ACC112 (cell line): ENCODE measurements around the gene SDHC.
"Not testable (repeated sequence)": the region's sequence is repeated elsewhere in the genome, so short reads cannot be mapped to it uniquely, and the experiment has no call there.

ENCODE experiments used
- H2AFZ ChIP-seq: fragments of 200-600 bp; sonication (generic); one replicate; pipeline ENCODE4 v1.6.0; 2017; ENCODE audit warnings: antibody characterized with exemption, low read length; ENCODE audit not compliant: unreplicated experiment
- H3K27ac ChIP-seq: fragments of 200-600 bp; sonication (generic); 2 replicates; pipeline ENCODE4 v1.5.1; 2014; ENCODE audit warnings: low read depth, mild to moderate bottlenecking, antibody characterized with exemption, low read length, moderate library complexity
- H3K27me3 ChIP-seq: fragments of 200-600 bp; sonication (generic); 2 replicates; pipeline ENCODE4 v1.6.1; 2014; ENCODE audit warnings: mild to moderate bottlenecking, antibody characterized with exemption, low read length, moderate library complexity, mixed read lengths; ENCODE audit not compliant: insufficient read depth
- H3K36me3 ChIP-seq: fragments of 200-600 bp; sonication (generic); 2 replicates; pipeline ENCODE4 v1.6.1; 2016; ENCODE audit warnings: mild to moderate bottlenecking, antibody characterized with exemption, low read length, moderate library complexity, mixed read lengths; ENCODE audit not compliant: insufficient read depth
- H3K4me1 ChIP-seq: fragments of 200-600 bp; sonication (generic); one replicate; pipeline ENCODE4 v1.6.1; 2016; ENCODE audit warnings: low read length, mixed read lengths; ENCODE audit not compliant: insufficient read depth, unreplicated experiment, control insufficient read depth
- H3K4me3 ChIP-seq: fragments of 200-600 bp; sonication (generic); 2 replicates; pipeline ENCODE4 v1.5.1; 2014; ENCODE audit warnings: mild to moderate bottlenecking, low read depth, low read length
- H3K79me2 ChIP-seq: fragments of 200-600 bp; sonication (generic); one replicate; pipeline ENCODE4 v1.6.0; 2016; ENCODE audit warnings: low read length; ENCODE audit not compliant: control insufficient read depth, unreplicated experiment, insufficient read depth

SDHC gene

DNA sequence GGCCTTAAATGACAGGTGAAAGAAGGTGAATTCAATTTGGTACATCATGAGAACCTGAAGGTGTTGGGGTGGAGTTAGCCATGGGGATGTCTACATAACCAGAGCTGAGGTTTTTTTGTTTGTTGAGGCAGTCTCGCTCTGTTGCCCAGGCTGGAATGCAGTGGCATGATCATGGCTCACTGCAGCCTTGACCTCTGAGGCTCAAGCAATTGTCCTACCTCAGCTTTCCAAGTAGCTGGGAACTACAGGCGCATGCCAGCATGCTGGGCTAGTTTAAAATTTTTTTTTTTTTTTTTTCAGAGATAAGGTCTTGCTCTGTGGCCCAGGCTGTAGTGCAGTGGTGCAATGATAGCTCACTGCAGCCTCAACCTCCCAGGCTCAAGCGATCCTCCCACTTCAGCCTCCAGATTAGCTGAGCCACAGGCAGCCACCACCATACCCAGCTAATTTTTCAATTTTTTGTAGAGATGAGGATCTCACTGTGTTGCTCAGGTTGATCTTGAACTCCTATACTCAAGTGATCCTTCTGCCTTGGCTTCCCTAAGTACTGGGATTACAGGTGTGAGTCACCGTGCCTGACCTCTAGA, 2.5 kb upstream of the SDHC start:
- H3K36me3 ChIP-seq: no peaks in the 10 kb centered on the region
- H3K4me1 ChIP-seq: peaks cover 31% of the 10 kb centered on the region
- no peak overlapping the region for H3K4me3 ChIP-seq
- H3K27me3 ChIP-seq: no peaks in the 10 kb centered on the region
- peaks cover 17% of the 10 kb centered on the region for H3K79me2 ChIP-seq
- no peak overlapping the region for H3K27ac ChIP-seq
- H2AFZ ChIP-seq: no peak overlapping the region

- peak overlapping the region; percentile 83 for H3K4me3 ChIP-seq
- H3K27me3 ChIP-seq: no peaks in the 10 kb centered on the region
- peak overlapping the region; percentile 83 for H2AFZ ChIP-seq
- no peaks in the 10 kb centered on the region for H3K36me3 ChIP-seq
- H3K27ac ChIP-seq: peak overlapping the region; percentile 78; the same call in 1 of the 2 replicates
- H3K4me1 ChIP-seq: peaks cover 11% of the 10 kb centered on the region
- peaks cover 20% of the 10 kb centered on the region for H3K79me2 ChIP-seq
Observed at GRCh38 chr1:161313554-161314200, 504 bp upstream of the SDHC start.

DNA sequence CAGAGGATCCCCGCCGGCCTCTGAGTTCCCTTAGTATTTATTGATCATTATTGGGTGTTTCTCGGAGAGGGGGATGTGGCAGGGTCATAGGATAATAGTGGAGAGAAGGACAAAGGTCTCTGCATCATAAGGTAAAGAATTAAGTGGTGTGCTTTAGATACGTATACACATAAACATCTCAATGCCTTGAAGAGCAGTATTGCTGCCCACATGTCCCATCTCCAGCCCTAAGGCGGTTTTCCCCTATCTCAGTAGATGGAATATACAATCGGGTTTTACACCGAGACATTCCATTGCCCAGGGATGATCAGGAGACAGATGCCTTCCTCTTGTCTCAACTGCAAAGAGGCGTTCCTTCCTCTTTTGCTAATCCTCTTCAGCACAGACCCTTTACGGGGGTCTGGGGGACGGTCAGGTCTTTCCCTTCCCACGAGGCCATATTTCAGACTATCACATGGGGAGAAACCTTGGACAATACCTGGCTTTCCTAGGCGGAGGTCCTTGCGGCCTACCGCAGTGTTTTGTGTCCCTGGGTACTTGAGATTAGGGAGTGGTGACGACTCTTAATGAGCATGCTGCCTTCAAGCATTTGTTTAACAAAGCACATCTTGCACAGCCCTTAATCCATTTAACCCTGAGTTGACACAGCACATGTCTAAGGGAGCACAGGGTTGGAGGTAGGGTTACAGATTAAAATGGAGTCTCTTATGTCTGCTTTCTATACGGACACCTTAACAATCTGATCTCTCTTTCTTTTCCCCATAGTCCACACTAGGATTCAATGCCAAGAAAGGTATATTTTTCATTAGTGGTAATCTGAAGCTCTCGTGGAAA, 1.9 kb downstream of the SDHC start:
- not testable (repeated sequence) for H3K27ac ChIP-seq, H3K4me1 ChIP-seq, H3K4me3 ChIP-seq, H3K36me3 ChIP-seq, H2AFZ ChIP-seq, H3K27me3 ChIP-seq
- H3K79me2 ChIP-seq: peaks cover 26% of the 10 kb centered on the region

- H3K27me3 ChIP-seq: no peaks in the 10 kb centered on the region
- peaks cover 14% of the 10 kb centered on the region for H3K79me2 ChIP-seq
- no peak overlapping the region for H3K4me3 ChIP-seq
- H3K4me1 ChIP-seq: no peaks in the 10 kb centered on the region
- peaks cover 10% of the 10 kb centered on the region for H3K36me3 ChIP-seq
- no peak overlapping the region for H2AFZ ChIP-seq
- H3K27ac ChIP-seq: no peak overlapping the region
Observed at GRCh38 chr1:161324020-161324419, 9.8 kb downstream of the SDHC start.

GRCh38 chr1:161330346-161330745, 16.2 kb downstream of the SDHC start:
- Histone ChIP-seq H3K36me3 (peaks cover 39% of the 10 kb centered on the region), H3K27me3 (no peaks in the 10 kb centered on the region), H3K4me1 (no peaks in the 10 kb centered on the region), H2AFZ (no peak overlapping the region), H3K27ac (no peak overlapping the region), H3K79me2 (peaks cover 3% of the 10 kb centered on the region), H3K4me3 (no peak overlapping the region)

- no peaks in the 10 kb centered on the region for H3K4me1 ChIP-seq
- no peaks in the 10 kb centered on the region for H3K79me2 ChIP-seq
- no peak overlapping the region for H2AFZ ChIP-seq
- H3K27me3 ChIP-seq: no peaks in the 10 kb centered on the region
- H3K4me3 ChIP-seq: no peak overlapping the region
- peaks cover 38% of the 10 kb centered on the region for H3K36me3 ChIP-seq
- H3K27ac ChIP-seq: no peak overlapping the region
Observed at GRCh38 chr1:161333166-161333565, 19.0 kb downstream of the SDHC start.

GRCh38 chr1:161335796-161336195, 21.6 kb downstream of the SDHC start:
- H3K79me2 ChIP-seq: no peaks in the 10 kb centered on the region
- no peak overlapping the region for H3K27ac ChIP-seq
- H2AFZ ChIP-seq: no peak overlapping the region
- no peaks in the 10 kb centered on the region for H3K4me1 ChIP-seq
- H3K36me3 ChIP-seq: peaks cover 28% of the 10 kb centered on the region
- no peak overlapping the region for H3K4me3 ChIP-seq
- H3K27me3 ChIP-seq: no peaks in the 10 kb centered on the region

DNA sequence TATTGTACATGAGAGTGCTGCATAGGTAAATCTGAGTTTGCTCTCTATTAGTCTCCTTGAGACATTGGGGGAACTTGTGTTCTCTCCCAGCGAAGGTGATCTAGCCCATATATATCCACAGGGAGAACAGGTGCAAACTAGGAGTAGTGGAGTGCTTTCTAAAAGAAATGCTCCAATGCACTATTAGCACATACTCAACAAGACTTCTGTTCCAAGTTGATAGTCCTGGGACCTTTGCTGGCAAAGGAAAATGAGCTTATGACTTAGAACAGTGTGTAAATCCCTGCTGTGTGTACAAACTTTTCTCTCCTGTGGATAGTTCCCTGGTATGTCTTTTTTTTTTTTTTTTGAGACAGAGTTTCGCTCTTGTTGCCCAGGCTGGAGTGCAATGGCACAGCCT, 28.0 kb downstream of the SDHC start:
- H3K4me1 ChIP-seq: no peaks in the 10 kb centered on the region
- H2AFZ ChIP-seq: no peak overlapping the region
- no peak overlapping the region for H3K4me3 ChIP-seq
- no peaks in the 10 kb centered on the region for H3K79me2 ChIP-seq
- H3K36me3 ChIP-seq: peaks cover 16% of the 10 kb centered on the region
- no peak overlapping the region for H3K27ac ChIP-seq
- H3K27me3 ChIP-seq: no peaks in the 10 kb centered on the region

DNA sequence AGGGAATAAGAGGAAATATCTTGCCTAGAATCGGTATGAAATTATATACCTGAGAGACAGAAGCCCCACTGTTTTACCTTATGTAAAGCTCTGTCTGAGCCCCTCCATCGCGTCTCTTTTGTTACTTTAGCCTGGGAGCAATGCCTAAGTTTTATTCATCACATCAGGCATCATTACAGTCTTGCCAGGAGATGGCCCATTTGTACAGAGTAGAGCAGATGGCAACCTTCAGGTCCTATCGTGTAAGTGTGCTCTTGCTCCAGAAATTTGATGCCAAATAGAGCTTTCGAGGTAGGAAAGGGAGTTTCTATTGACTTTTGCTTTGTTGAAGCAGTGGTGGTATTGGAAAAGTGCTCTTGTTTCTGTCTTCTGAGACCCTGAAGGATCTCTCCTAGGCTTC, 28.6 kb downstream of the SDHC start:
- no peaks in the 10 kb centered on the region for H3K27me3 ChIP-seq
- H3K27ac ChIP-seq: no peak overlapping the region
- H3K4me3 ChIP-seq: no peak overlapping the region
- peaks cover 16% of the 10 kb centered on the region; the same call in 1 of the 2 replicates for H3K36me3 ChIP-seq
- H3K79me2 ChIP-seq: no peaks in the 10 kb centered on the region
- H3K4me1 ChIP-seq: no peaks in the 10 kb centered on the region
- H2AFZ ChIP-seq: no peak overlapping the region

DNA sequence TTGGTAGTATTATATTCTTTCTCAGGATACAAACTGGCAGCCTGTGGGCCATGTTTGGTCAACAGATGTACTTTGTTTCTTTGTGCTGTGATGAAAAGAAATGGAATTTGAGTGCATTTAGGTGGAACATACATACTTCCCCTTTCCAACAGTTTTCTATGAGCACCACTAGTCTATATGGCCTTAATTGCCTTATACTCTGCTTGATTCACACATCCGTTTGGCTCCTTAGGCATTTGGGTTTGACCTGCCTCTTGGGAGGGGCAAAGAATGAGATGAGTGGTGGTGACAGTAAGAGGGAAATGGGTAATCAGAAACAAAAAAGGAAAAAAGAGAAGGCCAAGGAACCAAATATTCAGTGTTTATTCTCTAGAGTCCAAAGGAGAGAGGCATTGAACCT, 36.5 kb downstream of the SDHC start:
- H3K4me1 ChIP-seq: no peaks in the 10 kb centered on the region
- no peaks in the 10 kb centered on the region for H3K79me2 ChIP-seq
- H2AFZ ChIP-seq: no peak overlapping the region
- no peak overlapping the region for H3K27ac ChIP-seq
- H3K36me3 ChIP-seq: no peaks in the 10 kb centered on the region; the same call in 1 of the 2 replicates
- no peak overlapping the region for H3K4me3 ChIP-seq
- no peaks in the 10 kb centered on the region for H3K27me3 ChIP-seq
